ENCODE measurements around the gene SORCS1. TPM values are rescaled to one million over a fixed set of nuclear protein-coding genes. Genes with fewer than 3 reads are reported as not detected.

SORCS1 gene
- polyA plus RNA-seq, 3 donors, result 0.09 TPM; not detected in 2

GRCh38 chr10:107163076-107163855 is 1.2 kb downstream of the SORCS1 start:
- Histone ChIP-seq H3K27me3 (ENCODE audit: control insufficient read depth in 2 of 2, insufficient read depth in 2 of 2, low read length in 2 of 2) (peaks cover 45 to 60% of the 10 kb centered on the region in 2 donors), H3K9ac (ENCODE audit: insufficient read depth, low read length, poor library complexity, severe bottlenecking) (no peak overlapping the region), H3K9me3 (replicated peaks in 1 of 2; ENCODE audit: control insufficient read depth in 1 of 2, insufficient read depth in 1 of 2, low read length in 2 of 2) (peaks cover 4 to 22% of the 10 kb centered on the region in 2 donors), H3K4me1 (ENCODE audit: control insufficient read depth in 1 of 2, insufficient read depth in 2 of 2, low read length in 2 of 2) (no peaks in the 10 kb centered on the region), H3K4me2 (replicated peaks; ENCODE audit: extremely low read depth, low read length, poor library complexity, severe bottlenecking) (no peak overlapping the region), H4K20me1 (ENCODE audit: insufficient read depth, low read length) (no peaks in the 10 kb centered on the region), H3K79me2 (ENCODE audit: insufficient read depth, low read length) (no peaks in the 10 kb centered on the region), H2AFZ (ENCODE audit: insufficient read depth, low read depth, low read length, poor library complexity, severe bottlenecking) (no peak overlapping the region), H3K27ac (ENCODE audit: low read depth in 1 of 2, low read length in 2 of 2) (no peak overlapping the region), H3K36me3 (replicated peaks in 1 of 2; ENCODE audit: control insufficient read depth in 1 of 2, insufficient read depth in 2 of 2, low read length in 2 of 2) (no peaks in the 10 kb centered on the region), H3K4me3 (replicated peaks in 1 of 3; ENCODE audit: low read depth in 2 of 3, low read length in 3 of 3) (no peak overlapping the region)
- intact Hi-C loops (cut with micrococcal nuclease), result no loop called here
- H3K36me3 Mint-ChIP-seq, result peaks cover 2 to 3% of the 10 kb centered on the region in 2 donors
- peaks cover 2% of the 10 kb centered on the region for H3K4me1 Mint-ChIP-seq
- peaks cover 0 to 10% (median 9%) of the 10 kb centered on the region in 7 donors for H3K9me3 Mint-ChIP-seq
- H3K27me3 Mint-ChIP-seq (ENCODE audit: low read depth in 3 of 3), result peaks cover 38 to 62% (median 44%) of the 10 kb centered on the region in 3 donors
- peak overlapping the region in 1 of 2 donors; percentile 80 for H3K4me3 Mint-ChIP-seq
- no peak for DNase-seq
- WGBS (ENCODE audit: insufficient coverage), result no CpG with 5 or more reads among the region's 7 CpGs
- H3K27ac Mint-ChIP-seq, result no peak overlapping the region
- TF ChIP-seq, protein P1, sequence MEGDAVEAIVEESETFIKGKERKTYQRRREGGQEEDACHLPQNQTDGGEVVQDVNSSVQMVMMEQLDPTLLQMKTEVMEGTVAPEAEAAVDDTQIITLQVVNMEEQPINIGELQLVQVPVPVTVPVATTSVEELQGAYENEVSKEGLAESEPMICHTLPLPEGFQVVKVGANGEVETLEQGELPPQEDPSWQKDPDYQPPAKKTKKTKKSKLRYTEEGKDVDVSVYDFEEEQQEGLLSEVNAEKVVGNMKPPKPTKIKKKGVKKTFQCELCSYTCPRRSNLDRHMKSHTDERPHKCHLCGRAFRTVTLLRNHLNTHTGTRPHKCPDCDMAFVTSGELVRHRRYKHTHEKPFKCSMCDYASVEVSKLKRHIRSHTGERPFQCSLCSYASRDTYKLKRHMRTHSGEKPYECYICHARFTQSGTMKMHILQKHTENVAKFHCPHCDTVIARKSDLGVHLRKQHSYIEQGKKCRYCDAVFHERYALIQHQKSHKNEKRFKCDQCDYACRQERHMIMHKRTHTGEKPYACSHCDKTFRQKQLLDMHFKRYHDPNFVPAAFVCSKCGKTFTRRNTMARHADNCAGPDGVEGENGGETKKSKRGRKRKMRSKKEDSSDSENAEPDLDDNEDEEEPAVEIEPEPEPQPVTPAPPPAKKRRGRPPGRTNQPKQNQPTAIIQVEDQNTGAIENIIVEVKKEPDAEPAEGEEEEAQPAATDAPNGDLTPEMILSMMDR (IDR thresholded peaks at IDR 0.05), result no peak

DNA sequence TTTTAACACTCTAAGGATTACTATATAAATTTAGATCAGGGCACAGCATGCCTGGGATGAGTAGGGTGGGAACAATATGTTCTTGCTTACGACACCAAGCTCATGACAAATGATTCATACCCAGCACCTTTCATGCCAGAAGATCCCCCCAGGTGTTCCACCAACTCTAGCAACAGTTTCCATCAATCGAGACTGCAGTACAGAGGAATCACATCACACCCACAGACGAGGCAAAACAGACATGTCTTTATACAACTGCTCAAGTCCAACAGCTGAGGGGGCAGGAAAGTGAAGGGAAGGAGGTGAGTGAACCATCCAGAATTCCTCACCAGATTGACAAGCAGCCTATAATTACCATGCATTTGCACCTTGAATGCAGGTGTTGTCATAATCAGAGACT is 3.6 kb downstream of the SORCS1 start:
- Mint-ChIP-seq H3K27me3 (ENCODE audit: low read depth in 3 of 3) (peaks cover 23 to 55% (median 36%) of the 10 kb centered on the region in 3 donors), H3K9me3 (peaks cover 0 to 10% (median 9%) of the 10 kb centered on the region in 7 donors), H3K27ac (no peak overlapping the region), H3K4me1 (peaks cover 2% of the 10 kb centered on the region), H3K4me3 (no peak overlapping the region), H3K36me3 (peaks cover 2 to 3% of the 10 kb centered on the region in 2 donors)
- WGBS (ENCODE audit: insufficient coverage), result no CpG with 5 or more reads among the region's 3 CpGs
- DNase-seq, result no peak
- no peak overlapping the region for H3K4me2 ChIP-seq (replicated peaks; ENCODE audit: extremely low read depth, low read length, poor library complexity, severe bottlenecking)
- H3K79me2 ChIP-seq (ENCODE audit: insufficient read depth, low read length), result no peaks in the 10 kb centered on the region
- H3K9me3 ChIP-seq (replicated peaks in 1 of 2; ENCODE audit: control insufficient read depth in 1 of 2, insufficient read depth in 1 of 2, low read length in 2 of 2), result peaks cover 4 to 22% of the 10 kb centered on the region in 2 donors
- intact Hi-C loops (cut with micrococcal nuclease), result no loop called here
- no peak overlapping the region for H3K4me3 ChIP-seq (replicated peaks in 1 of 3; ENCODE audit: low read depth in 2 of 3, low read length in 3 of 3)
- no peaks in the 10 kb centered on the region for H3K4me1 ChIP-seq (ENCODE audit: control insufficient read depth in 1 of 2, insufficient read depth in 2 of 2, low read length in 2 of 2)
- no peak overlapping the region for H3K27ac ChIP-seq (ENCODE audit: low read depth in 1 of 2, low read length in 2 of 2)
- no peak overlapping the region for H2AFZ ChIP-seq (ENCODE audit: insufficient read depth, low read depth, low read length, poor library complexity, severe bottlenecking)
- TF ChIP-seq, protein P1 (IDR thresholded peaks at IDR 0.05), result no peak
- H3K9ac ChIP-seq (ENCODE audit: insufficient read depth, low read length, poor library complexity, severe bottlenecking), result no peak overlapping the region
- peaks cover 36 to 45% of the 10 kb centered on the region in 2 donors for H3K27me3 ChIP-seq (ENCODE audit: control insufficient read depth in 2 of 2, insufficient read depth in 2 of 2, low read length in 2 of 2)
- H3K36me3 ChIP-seq (replicated peaks in 1 of 2; ENCODE audit: control insufficient read depth in 1 of 2, insufficient read depth in 2 of 2, low read length in 2 of 2), result no peaks in the 10 kb centered on the region
- no peaks in the 10 kb centered on the region for H4K20me1 ChIP-seq (ENCODE audit: insufficient read depth, low read length)

Data from CD14-positive monocyte (primary cell).